NCI-H2196 (cell line): ENCODE data around the gene EML6.

Experiments
- DNase-seq: peaks from one replicate; lab custom pipeline; 2025; ENCODE audit not compliant: unreplicated experiment; lab: John Stamatoyannopoulos, UW

EML6 gene

GRCh38 chr2:54907663-54908062 is 184.2 kb downstream of the EML6 start:
- no peak for DNase-seq

- no peak for DNase-seq
Measured at GRCh38 chr2:54908591-54908990, 185.1 kb downstream of the EML6 start.

- no peak for DNase-seq
Measured at GRCh38 chr2:54909001-54909400, 185.5 kb downstream of the EML6 start.

- DNase-seq: no peak
Measured at GRCh38 chr2:54912305-54912704, 188.8 kb downstream of the EML6 start.

- no peak for DNase-seq
Measured at GRCh38 chr2:54912893-54913292, 189.4 kb downstream of the EML6 start.

- no peak for DNase-seq
Measured at GRCh38 chr2:54914637-54915036, 191.2 kb downstream of the EML6 start.

- DNase-seq: no peak
Measured at GRCh38 chr2:54915101-54915500, 191.6 kb downstream of the EML6 start.

- DNase-seq: no peak
Measured at GRCh38 chr2:54916637-54917036, 193.2 kb downstream of the EML6 start.

GRCh38 chr2:54918647-54919280 is 195.3 kb downstream of the EML6 start:
- no peak for DNase-seq

GRCh38 chr2:54920660-54921059 is 197.2 kb downstream of the EML6 start:
- DNase-seq: no peak

GRCh38 chr2:54924121-54924520 is 200.7 kb downstream of the EML6 start:
- no peak for DNase-seq

- DNase-seq: no peak
Measured at GRCh38 chr2:54925022-54925421, 201.6 kb downstream of the EML6 start.

GRCh38 chr2:54927085-54927750 is 203.8 kb downstream of the EML6 start:
- no peak for DNase-seq

- DNase-seq: no peak
Measured at GRCh38 chr2:54927751-54928615, 204.5 kb downstream of the EML6 start.

GRCh38 chr2:54928719-54929118 is 205.3 kb downstream of the EML6 start:
- DNase-seq: no peak

GRCh38 chr2:54931473-54931872 is 208.0 kb downstream of the EML6 start:
- no peak for DNase-seq

GRCh38 chr2:54935389-54935788 is 211.9 kb downstream of the EML6 start:
- DNase-seq: no peak

- no peak for DNase-seq
Measured at GRCh38 chr2:54936766-54937165, 213.3 kb downstream of the EML6 start.

- DNase-seq: no peak
Measured at GRCh38 chr2:54939446-54940118, 216.1 kb downstream of the EML6 start.

GRCh38 chr2:54940723-54941122 is 217.3 kb downstream of the EML6 start:
- DNase-seq: no peak

- DNase-seq: no peak
Measured at GRCh38 chr2:54941248-54941984, 218.0 kb downstream of the EML6 start.
